ENCODE results near the gene SLC24A3.

DNA sequence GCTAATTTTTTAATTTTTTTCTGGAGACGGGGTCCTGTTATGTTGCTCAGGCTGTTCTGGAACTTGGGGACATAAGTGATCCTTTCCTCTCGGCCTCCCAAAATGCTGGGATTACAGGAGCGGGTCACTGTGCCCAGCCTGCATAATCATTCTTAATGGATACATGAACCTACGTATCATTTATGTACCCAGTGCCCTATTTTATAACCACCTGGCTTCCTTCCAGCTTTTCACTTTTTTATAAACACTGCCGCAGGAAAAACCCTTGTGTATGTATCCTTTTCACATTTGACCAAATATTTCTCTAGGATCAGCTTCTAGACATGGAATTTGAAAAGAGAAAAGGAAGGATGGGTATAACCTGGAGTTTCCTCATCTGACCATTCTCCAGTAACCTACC lies 460.1 kb downstream of the SLC24A3 start:
- TF ChIP-seq, protein P1, sequence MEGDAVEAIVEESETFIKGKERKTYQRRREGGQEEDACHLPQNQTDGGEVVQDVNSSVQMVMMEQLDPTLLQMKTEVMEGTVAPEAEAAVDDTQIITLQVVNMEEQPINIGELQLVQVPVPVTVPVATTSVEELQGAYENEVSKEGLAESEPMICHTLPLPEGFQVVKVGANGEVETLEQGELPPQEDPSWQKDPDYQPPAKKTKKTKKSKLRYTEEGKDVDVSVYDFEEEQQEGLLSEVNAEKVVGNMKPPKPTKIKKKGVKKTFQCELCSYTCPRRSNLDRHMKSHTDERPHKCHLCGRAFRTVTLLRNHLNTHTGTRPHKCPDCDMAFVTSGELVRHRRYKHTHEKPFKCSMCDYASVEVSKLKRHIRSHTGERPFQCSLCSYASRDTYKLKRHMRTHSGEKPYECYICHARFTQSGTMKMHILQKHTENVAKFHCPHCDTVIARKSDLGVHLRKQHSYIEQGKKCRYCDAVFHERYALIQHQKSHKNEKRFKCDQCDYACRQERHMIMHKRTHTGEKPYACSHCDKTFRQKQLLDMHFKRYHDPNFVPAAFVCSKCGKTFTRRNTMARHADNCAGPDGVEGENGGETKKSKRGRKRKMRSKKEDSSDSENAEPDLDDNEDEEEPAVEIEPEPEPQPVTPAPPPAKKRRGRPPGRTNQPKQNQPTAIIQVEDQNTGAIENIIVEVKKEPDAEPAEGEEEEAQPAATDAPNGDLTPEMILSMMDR (tag by site-specific recombination; IDR thresholded peaks at IDR 0.05): no peak
- TF ChIP-seq ZFP41 (tag by site-specific recombination; IDR thresholded peaks at IDR 0.05; ENCODE audit: borderline replicate concordance): no peak
- TF ChIP-seq GLI4 (tag by site-specific recombination; IDR thresholded peaks at IDR 0.05): no peak
- TF ChIP-seq, protein P2, sequence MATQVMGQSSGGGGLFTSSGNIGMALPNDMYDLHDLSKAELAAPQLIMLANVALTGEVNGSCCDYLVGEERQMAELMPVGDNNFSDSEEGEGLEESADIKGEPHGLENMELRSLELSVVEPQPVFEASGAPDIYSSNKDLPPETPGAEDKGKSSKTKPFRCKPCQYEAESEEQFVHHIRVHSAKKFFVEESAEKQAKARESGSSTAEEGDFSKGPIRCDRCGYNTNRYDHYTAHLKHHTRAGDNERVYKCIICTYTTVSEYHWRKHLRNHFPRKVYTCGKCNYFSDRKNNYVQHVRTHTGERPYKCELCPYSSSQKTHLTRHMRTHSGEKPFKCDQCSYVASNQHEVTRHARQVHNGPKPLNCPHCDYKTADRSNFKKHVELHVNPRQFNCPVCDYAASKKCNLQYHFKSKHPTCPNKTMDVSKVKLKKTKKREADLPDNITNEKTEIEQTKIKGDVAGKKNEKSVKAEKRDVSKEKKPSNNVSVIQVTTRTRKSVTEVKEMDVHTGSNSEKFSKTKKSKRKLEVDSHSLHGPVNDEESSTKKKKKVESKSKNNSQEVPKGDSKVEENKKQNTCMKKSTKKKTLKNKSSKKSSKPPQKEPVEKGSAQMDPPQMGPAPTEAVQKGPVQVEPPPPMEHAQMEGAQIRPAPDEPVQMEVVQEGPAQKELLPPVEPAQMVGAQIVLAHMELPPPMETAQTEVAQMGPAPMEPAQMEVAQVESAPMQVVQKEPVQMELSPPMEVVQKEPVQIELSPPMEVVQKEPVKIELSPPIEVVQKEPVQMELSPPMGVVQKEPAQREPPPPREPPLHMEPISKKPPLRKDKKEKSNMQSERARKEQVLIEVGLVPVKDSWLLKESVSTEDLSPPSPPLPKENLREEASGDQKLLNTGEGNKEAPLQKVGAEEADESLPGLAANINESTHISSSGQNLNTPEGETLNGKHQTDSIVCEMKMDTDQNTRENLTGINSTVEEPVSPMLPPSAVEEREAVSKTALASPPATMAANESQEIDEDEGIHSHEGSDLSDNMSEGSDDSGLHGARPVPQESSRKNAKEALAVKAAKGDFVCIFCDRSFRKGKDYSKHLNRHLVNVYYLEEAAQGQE (tag by site-specific recombination; IDR thresholded peaks at IDR 0.05): no peak
- no peak for TF ChIP-seq ZNF776 (tag by site-specific recombination; IDR thresholded peaks at IDR 0.05; ENCODE audit: borderline replicate concordance)
